CD4-positive, alpha-beta T cell treated with Interleukin-17A for 1 hour (primary cell): ENCODE data around the gene RNF11.
"Not testable (repeated sequence)": the region's sequence is repeated elsewhere in the genome, so short reads cannot be mapped to it uniquely, and the experiment has no call there.

Experiments used
- DNase-seq: peaks from one replicate; pipeline ENCODE4 v3.0.0-alpha.2; 2020

Gene RNF11

GRCh38 chr1:51230501-51231078, 5.5 kb upstream of the RNF11 start:
- no peak for DNase-seq

GRCh38 chr1:51231120-51231519, 5.0 kb upstream of the RNF11 start:
- DNase-seq = no peak

- no peak for DNase-seq
These were observed 4.2 kb upstream of the RNF11 start for GRCh38 chr1:51231896-51232295.

GRCh38 chr1:51234236-51234635, 1.8 kb upstream of the RNF11 start:
- not testable (repeated sequence) for DNase-seq

- peak; percentile 37 for DNase-seq
These were observed 1.2 kb upstream of the RNF11 start for GRCh38 chr1:51234721-51235425.

GRCh38 chr1:51236531-51237350, 668 bp downstream of the RNF11 start:
- peak; percentile 61 for DNase-seq

- no peak for DNase-seq
These were observed 1.4 kb downstream of the RNF11 start for GRCh38 chr1:51237351-51238033.

- DNase-seq = no peak
These were observed 1.9 kb downstream of the RNF11 start for GRCh38 chr1:51238034-51238403.

- no peak for DNase-seq
These were observed 4.0 kb downstream of the RNF11 start for GRCh38 chr1:51240084-51240483.

- no peak for DNase-seq
These were observed 5.0 kb downstream of the RNF11 start for GRCh38 chr1:51241119-51241518.

- no peak for DNase-seq
These were observed 6.5 kb downstream of the RNF11 start for GRCh38 chr1:51242546-51242945.

- no peak for DNase-seq
These were observed 10.9 kb downstream of the RNF11 start for GRCh38 chr1:51247022-51247421.

- DNase-seq = no peak
These were observed 11.4 kb downstream of the RNF11 start for GRCh38 chr1:51247499-51247898.

- DNase-seq = no peak
These were observed 13.4 kb downstream of the RNF11 start for GRCh38 chr1:51249445-51249844.

- DNase-seq = not testable (repeated sequence)
These were observed 14.7 kb downstream of the RNF11 start for GRCh38 chr1:51250729-51251128.

- DNase-seq = not testable (repeated sequence)
These were observed 15.1 kb downstream of the RNF11 start for GRCh38 chr1:51251165-51251564.

- DNase-seq = no peak
These were observed 16.3 kb downstream of the RNF11 start for GRCh38 chr1:51252366-51252765.

GRCh38 chr1:51253691-51254090, 17.6 kb downstream of the RNF11 start:
- DNase-seq = no peak

GRCh38 chr1:51255331-51255730, 19.3 kb downstream of the RNF11 start:
- no peak for DNase-seq

- DNase-seq = no peak
These were observed 27.2 kb downstream of the RNF11 start for GRCh38 chr1:51263147-51263877.

- DNase-seq = no peak
These were observed 28.4 kb downstream of the RNF11 start for GRCh38 chr1:51264451-51264850.

GRCh38 chr1:51265618-51266017, 29.5 kb downstream of the RNF11 start:
- DNase-seq = no peak

- DNase-seq = no peak
These were observed 30.1 kb downstream of the RNF11 start for GRCh38 chr1:51266181-51266580.
